Myometrial cell (primary cell): Measurements from ENCODE around the gene BCR. TPM values are rescaled to one million over a fixed set of nuclear protein-coding genes. Genes with fewer than 3 reads are reported as not detected.

Experiments used
- total RNA-seq: library from RNA; depleted of rRNA; stranded (reverse); fragments of >200 nt; gene quantifications from 2 replicates; pipeline ENCODE4 v1.2.3, GENCODE V29; 2015

BCR gene
- 22.2 and 28.9 TPM in 2 replicates for total RNA-seq

DNA sequence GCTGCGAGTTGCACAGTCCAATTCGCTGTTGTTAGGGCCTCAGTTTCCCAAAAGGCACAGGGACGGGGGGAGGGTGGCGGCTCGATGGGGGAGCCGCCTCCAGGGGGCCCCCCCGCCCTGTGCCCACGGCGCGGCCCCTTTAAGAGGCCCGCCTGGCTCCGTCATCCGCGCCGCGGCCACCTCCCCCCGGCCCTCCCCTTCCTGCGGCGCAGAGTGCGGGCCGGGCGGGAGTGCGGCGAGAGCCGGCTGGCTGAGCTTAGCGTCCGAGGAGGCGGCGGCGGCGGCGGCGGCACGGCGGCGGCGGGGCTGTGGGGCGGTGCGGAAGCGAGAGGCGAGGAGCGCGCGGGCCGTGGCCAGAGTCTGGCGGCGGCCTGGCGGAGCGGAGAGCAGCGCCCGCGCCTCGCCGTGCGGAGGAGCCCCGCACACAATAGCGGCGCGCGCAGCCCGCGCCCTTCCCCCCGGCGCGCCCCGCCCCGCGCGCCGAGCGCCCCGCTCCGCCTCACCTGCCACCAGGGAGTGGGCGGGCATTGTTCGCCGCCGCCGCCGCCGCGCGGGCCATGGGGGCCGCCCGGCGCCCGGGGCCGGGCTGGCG, at the start of gene BCR:
TSS of gene BCR (plus strand) at position 209 of the 592 bp plus-strand sequence. CDS start 452 bp downstream, outside the sequence.

DNA sequence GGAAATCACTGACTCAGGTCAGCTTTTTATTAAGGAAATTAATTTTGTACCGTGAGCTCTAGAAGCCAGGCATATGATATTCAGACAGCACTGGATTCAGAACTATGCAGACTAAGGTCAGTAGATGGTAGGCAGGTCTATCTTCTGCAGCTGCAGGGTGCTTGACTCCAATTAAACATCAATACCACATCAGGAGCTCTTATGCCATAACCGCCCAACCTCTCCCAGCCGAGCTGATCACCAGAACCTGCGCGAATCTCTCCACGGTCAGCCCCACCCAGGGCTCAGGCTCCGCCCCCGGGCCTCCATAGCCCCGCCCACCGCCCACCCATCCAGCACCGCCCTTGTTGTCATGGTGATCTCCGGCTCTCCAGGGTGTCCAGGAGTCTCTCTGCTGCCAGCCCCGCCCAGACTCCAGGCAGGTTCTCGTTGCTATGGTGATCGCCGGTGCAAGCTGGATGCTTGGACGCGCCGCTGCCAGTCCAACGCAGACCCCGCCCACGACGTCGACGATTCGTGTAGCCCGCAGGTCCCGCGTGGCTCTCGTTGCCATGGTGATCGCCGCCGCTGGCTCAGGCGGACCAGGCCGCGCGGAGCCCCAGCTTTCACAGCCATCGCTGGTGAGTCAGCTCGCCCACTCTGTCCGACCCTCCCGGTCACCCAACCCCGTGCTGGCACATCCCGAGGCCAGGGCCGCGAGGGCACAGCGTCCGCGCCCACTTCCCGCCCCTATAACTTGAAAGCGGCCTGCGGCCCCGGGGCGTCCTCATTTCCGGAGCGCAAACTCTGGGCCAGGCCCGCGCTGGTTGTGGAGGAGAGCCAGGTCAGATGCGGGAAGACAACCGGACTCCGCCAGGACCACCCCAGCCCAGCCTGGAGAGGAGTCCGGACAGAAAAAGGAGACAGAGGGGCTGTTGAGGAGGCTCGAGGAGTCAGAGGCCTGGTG, 35.1 kb upstream of the BCR start, which contains the start of gene RAB36:
TSS of gene RAB36 (plus strand) at position 546 of the 946 bp plus-strand sequence. CDS start 1,140 bp downstream, outside the sequence.

Other genes with a start within 250 kb of the BCR start
- gene GNAZ, start 110.0 kb upstream of the BCR start, total RNA-seq = 0.58 and 0.71 TPM in 2 replicates
- gene RSPH14, start 38.5 kb upstream of the BCR start, total RNA-seq = 0.58 and 1.8 TPM in 2 replicates
- gene RAB36, start 35.0 kb upstream of the BCR start, total RNA-seq = 6.9 and 8.9 TPM in 2 replicates